Measurements from ENCODE around the gene DOCK4. TPM values are rescaled to one million over a fixed set of nuclear protein-coding genes. Genes with fewer than 3 reads are reported as not detected.
A peak's percentile ranks its signal among the peaks of the same experiment; 100 is the strongest.

DOCK4 gene
- total RNA-seq, 2 experiments from 2014 or later: 0.36 to 1.1 TPM

DNA sequence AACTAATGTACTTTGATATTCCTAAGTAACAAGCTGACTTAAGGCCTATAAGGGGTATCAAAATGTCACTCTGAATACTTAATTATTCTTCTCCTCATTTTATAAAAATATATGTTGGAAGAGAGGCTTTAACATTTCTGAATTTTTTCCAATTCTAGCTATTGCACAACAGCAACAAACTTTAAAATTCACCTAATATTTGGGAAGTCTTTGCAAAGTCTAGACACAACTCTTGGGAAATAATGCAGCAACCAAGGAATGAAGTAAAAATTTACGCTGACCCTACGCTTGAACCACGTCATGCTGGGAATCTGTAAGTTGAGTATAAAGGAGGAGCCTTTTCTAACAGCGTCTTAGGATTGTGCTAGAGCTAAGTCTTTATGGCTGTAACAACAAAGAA lies 400.0 kb downstream of the DOCK4 start:
- Mint-ChIP-seq H3K27ac (no peak overlapping the region), H3K4me1 (ENCODE audit: low read depth) (no peaks in the 10 kb centered on the region), H3K9me3 (peaks cover 4% of the 10 kb centered on the region), H3K27me3 (no peaks in the 10 kb centered on the region), H3K36me3 (no peaks in the 10 kb centered on the region), H3K4me3 (no peak overlapping the region)
- ChIA-PET CTCF (interaction anchor here (0.7 kb wide), 1 partner anchor 35 kb away, joined by 3 read pairs; no protein-coding TSS in a partner anchor), POLR2A (no interaction called here)
- intact Hi-C loops (cut with micrococcal nuclease): no loop called here
- DNase-seq: no peak

DNA sequence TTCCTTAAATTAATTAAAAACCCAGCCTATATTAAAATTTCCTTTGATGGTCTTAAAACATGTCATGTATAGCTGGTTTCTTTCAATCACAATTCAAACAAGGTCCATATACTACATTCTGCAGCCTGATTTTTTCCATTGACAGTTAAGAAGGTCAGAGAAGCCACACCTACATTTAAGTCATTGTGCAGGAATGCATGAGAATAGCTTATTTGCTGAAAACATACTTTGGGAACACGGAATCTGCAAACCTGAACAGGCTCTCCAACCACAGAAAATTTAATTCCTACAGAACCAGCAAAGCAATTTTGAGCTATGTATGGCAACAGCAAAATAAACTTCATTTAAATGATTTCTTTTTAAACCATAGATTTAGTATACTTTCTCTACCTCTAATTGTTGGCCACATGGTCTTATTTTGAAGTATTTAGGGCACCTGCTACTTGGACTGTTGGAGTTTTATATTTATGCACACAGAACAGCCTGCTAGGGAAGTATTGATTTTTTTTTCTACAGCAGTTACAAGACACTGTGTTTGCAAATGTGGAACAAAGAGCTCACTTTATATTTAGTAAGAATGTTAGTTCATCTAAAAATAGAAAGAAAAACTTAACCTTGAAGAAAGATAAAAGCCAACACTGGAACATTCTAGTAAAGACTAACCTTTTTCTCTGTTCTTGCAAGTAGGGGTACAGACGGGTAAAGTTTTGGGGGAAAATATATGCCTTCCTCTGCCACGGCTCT lies 403.0 kb downstream of the DOCK4 start:
- H3K27me3 Mint-ChIP-seq: no peaks in the 10 kb centered on the region
- peaks cover 4% of the 10 kb centered on the region for H3K36me3 Mint-ChIP-seq
- intact Hi-C loops (cut with micrococcal nuclease): no loop called here
- no peak for DNase-seq
- H3K4me1 Mint-ChIP-seq (ENCODE audit: low read depth): no peaks in the 10 kb centered on the region
- no peak overlapping the region for H3K4me3 Mint-ChIP-seq
- ChIA-PET CTCF (no interaction called here), POLR2A (no interaction called here)
- no peak overlapping the region for H3K27ac Mint-ChIP-seq
- peaks cover 26% of the 10 kb centered on the region for H3K9me3 Mint-ChIP-seq

DNA sequence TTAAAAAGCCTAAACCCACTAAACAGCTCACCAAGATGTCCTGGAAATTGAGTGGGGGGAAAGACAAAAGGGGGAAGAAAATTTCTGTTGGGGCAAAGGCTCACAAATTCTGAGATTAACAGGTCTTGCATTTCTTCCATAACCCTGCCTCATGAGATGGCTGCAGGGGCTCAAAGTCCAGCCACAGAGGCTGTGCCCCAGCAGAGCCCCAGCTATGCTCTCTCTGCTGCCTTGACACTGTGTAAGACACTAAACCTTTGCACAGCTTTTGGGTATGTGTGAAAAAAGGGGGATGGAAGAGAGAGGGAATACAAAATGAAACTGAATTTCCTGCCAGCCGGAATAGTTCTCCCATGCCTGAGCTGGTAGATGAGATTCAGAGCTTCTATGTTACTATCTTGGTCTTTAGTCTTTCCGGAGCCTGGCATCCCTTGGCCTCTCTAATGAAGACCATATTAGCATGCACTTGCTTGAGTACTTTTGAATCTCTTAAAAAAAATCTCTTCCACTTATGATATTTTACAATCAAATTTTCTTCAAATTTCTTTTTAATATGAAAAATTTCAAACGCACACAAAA lies 403.9 kb downstream of the DOCK4 start:
- ChIA-PET POLR2A (no interaction called here), CTCF (interaction anchor here (0.6 kb wide), 1 partner anchor 307 kb away, joined by 5 read pairs; no protein-coding TSS in a partner anchor)
- Mint-ChIP-seq H3K9me3 (peaks cover 34% of the 10 kb centered on the region), H3K4me3 (no peak overlapping the region), H3K36me3 (peaks cover 5% of the 10 kb centered on the region), H3K4me1 (ENCODE audit: low read depth) (no peaks in the 10 kb centered on the region), H3K27ac (no peak overlapping the region), H3K27me3 (no peaks in the 10 kb centered on the region)
- intact Hi-C loops (cut with micrococcal nuclease): no loop called here
- DNase-seq: no peak

DNA sequence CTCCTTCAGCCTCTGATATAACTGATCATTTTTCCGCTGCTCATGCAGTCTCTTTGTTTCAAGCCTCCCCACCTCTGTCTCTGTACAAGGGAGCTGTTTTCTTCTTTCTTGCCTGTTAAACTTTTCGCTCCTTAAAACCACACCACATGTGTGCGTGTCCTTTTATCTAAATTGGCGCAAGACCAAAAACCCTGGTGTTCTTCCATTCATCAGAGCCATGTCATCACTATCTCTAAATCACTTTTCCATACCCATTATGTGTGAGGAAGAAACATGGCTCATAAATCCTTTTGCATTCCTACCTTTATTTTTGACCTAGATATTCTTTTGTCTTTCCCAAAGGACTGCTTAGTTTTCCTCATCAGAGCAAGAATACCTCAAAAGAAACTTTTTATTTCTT lies 404.9 kb downstream of the DOCK4 start:
- intact Hi-C loops (cut with micrococcal nuclease): no loop called here
- H3K27ac Mint-ChIP-seq: no peak overlapping the region
- H3K9me3 Mint-ChIP-seq: peaks cover 44% of the 10 kb centered on the region
- H3K4me3 Mint-ChIP-seq: no peak overlapping the region
- DNase-seq: no peak
- H3K4me1 Mint-ChIP-seq (ENCODE audit: low read depth): no peaks in the 10 kb centered on the region
- H3K27me3 Mint-ChIP-seq: no peaks in the 10 kb centered on the region
- H3K36me3 Mint-ChIP-seq: peaks cover 9% of the 10 kb centered on the region
- ChIA-PET CTCF (no interaction called here), POLR2A (no interaction called here)

DNA sequence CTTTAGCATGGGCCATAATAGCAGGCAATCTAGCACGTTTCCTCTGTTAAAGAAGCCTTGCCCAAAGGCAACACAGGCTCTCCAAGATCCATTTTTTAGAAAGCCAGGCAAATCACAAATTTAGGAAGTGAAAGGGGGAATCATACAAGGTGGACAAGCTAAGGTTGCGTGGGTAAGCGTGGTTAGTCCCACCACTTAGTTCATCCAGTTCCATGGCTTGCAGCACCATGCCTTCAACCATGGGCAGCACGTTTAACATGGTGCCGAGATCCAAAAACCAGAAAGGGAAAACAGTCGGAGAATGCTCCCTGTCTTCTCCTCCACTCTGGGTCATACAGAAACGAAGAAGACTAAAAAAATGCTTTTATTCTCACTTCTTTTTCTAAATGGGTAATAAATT lies 409.5 kb downstream of the DOCK4 start:
- Mint-ChIP-seq H3K36me3 (peaks cover 12% of the 10 kb centered on the region), H3K4me1 (ENCODE audit: low read depth) (no peaks in the 10 kb centered on the region), H3K27me3 (no peaks in the 10 kb centered on the region), H3K4me3 (no peak overlapping the region), H3K27ac (no peak overlapping the region), H3K9me3 (peaks cover 77% of the 10 kb centered on the region)
- ChIA-PET CTCF (no interaction called here), POLR2A (no interaction called here)
- intact Hi-C loops (cut with micrococcal nuclease): no loop called here
- peak; percentile 21 for DNase-seq

DNA sequence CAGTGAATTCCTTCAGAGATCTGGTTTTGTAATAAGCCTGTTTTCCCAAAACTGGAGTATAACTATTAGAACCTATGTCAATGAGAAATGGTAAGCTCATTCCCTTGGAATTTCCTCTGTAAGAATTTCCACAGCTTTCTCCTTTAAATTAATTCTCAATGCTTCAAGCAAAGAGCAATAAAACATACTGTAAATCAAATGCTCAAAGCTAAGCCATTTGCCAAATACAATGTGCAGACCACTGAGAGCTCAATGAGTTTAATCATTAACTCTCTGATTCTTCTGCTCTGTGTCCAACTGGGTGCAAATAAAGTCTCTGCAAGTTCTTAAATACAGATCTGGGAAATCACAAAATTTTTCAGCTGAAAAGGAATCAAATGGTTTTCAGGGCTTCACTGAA lies 416.3 kb downstream of the DOCK4 start:
- CTCF ChIA-PET: no interaction called here
- no peaks in the 10 kb centered on the region for H3K4me1 Mint-ChIP-seq (ENCODE audit: low read depth)
- no peaks in the 10 kb centered on the region for H3K27me3 Mint-ChIP-seq
- no peak for DNase-seq
- no peak overlapping the region for H3K27ac Mint-ChIP-seq
- intact Hi-C loops (cut with micrococcal nuclease): no loop called here
- no peak overlapping the region for H3K4me3 Mint-ChIP-seq
- POLR2A ChIA-PET: no interaction called here
- H3K9me3 Mint-ChIP-seq: peaks cover 21% of the 10 kb centered on the region
- peaks cover 3% of the 10 kb centered on the region for H3K36me3 Mint-ChIP-seq

DNA sequence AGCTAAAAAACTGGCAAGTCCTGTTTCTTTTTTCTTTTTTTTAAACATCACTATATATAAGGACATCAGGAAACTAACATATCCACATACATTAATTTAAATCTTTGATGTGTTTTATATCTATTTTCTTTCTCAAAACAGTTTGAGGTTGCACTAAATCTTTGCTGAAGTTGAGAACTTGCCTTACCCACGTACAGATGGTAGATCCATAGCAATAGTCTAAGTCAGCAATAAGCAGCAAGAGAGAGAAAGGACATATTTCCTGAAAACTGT lies 417.2 kb downstream of the DOCK4 start:
- H3K27me3 Mint-ChIP-seq: no peaks in the 10 kb centered on the region
- H3K27ac Mint-ChIP-seq: no peak overlapping the region
- H3K9me3 Mint-ChIP-seq: peaks cover 12% of the 10 kb centered on the region
- POLR2A ChIA-PET: no interaction called here
- no peaks in the 10 kb centered on the region for H3K4me1 Mint-ChIP-seq (ENCODE audit: low read depth)
- H3K4me3 Mint-ChIP-seq: no peak overlapping the region
- intact Hi-C loops (cut with micrococcal nuclease): no loop called here
- no peaks in the 10 kb centered on the region for H3K36me3 Mint-ChIP-seq
- CTCF ChIA-PET: no interaction called here
- DNase-seq: no peak

DNA sequence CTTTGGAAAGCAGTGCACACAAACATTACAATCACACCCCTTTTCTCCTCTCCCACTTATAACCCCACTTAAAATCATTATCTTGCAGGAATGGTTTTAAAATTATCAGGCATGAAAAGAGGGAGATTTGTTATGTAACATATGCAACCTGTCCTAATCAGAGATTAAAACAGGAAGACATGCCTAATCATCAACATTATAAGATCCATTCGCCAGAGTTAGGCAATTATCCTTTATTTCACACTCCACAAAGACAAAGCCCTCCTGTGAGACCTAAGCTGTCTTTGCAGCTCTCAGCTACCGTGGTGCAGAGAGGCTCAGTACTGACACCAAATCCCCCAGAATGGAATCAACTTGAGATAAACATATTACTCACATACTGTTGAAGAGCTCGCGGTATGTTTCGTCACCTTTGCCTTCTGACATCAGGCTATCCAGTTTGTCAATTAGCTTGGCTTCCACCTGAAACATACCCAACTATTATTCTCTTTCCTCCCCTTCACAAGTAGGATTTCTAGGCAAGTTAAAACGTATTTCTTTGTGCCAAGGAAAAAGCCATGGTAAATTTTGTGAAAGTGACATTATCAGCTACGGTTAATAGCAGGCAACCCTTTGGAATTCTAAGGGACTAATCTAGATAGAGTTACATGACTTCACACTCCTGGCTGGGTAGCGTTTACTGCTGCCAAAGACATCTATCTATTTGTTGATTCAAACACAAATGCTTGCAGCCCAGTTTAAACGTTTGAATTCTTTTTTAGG lies 417.7 kb downstream of the DOCK4 start:
- H3K27ac Mint-ChIP-seq: no peak overlapping the region
- ChIA-PET POLR2A (interaction anchor here (0.6 kb wide), 1 partner anchor 135 kb away, joined by 3 read pairs; no protein-coding TSS in a partner anchor), CTCF (no interaction called here)
- no peaks in the 10 kb centered on the region for H3K4me1 Mint-ChIP-seq (ENCODE audit: low read depth)
- intact Hi-C loops (cut with micrococcal nuclease): no loop called here
- H3K36me3 Mint-ChIP-seq: no peaks in the 10 kb centered on the region
- DNase-seq: no peak
- H3K27me3 Mint-ChIP-seq: peaks cover 2% of the 10 kb centered on the region
- no peak overlapping the region for H3K4me3 Mint-ChIP-seq
- peaks cover 9% of the 10 kb centered on the region for H3K9me3 Mint-ChIP-seq

DNA sequence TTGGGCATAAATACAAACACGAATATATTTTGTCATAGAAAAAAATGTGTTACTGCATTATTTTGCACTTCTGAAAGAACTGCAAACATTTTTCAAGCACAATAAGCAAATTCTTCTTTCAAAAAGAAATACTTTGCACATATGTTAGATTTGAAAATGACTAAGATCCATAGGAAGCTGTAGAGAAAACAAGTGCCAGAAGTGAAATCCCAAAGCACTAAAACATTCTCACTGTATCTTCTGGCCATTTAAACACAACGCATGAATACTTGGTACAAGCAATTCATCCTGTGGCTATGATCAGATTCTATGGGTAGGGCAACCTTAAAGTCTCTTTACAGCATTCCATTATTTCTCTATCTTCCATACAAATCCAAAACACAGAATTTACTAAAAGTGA lies 418.5 kb downstream of the DOCK4 start:
- H3K27ac Mint-ChIP-seq: no peak overlapping the region
- intact Hi-C loops (cut with micrococcal nuclease): no loop called here
- no peaks in the 10 kb centered on the region for H3K4me1 Mint-ChIP-seq (ENCODE audit: low read depth)
- DNase-seq: no peak
- POLR2A ChIA-PET: interaction anchor here (0.6 kb wide), 1 partner anchor 134 kb away, joined by 3 read pairs; no protein-coding TSS in a partner anchor
- H3K36me3 Mint-ChIP-seq: no peaks in the 10 kb centered on the region
- H3K27me3 Mint-ChIP-seq: peaks cover 2% of the 10 kb centered on the region
- peaks cover 3% of the 10 kb centered on the region for H3K9me3 Mint-ChIP-seq
- CTCF ChIA-PET: no interaction called here
- no peak overlapping the region for H3K4me3 Mint-ChIP-seq

DNA sequence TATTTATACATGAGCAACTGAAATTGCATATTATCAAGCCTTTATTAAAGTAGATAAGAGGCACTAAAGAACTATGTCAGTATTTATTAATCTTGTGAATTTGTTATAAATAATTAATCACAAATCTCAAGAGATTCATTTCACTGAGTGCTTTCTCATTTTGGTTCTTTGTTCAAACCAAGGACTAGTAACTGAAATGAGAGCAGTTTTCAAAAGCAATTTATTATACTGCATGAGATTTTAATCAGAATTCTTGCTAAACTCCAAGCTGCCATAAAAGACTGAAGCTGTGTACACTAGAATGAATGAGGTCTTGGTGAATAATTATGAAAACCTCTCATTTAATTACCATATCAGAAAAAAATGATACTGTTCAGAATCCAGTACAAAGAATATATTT lies 419.1 kb downstream of the DOCK4 start:
- H3K9me3 Mint-ChIP-seq: no peaks in the 10 kb centered on the region
- peaks cover 2% of the 10 kb centered on the region for H3K27me3 Mint-ChIP-seq
- no peaks in the 10 kb centered on the region for H3K4me1 Mint-ChIP-seq (ENCODE audit: low read depth)
- intact Hi-C loops (cut with micrococcal nuclease): no loop called here
- DNase-seq: no peak
- no peak overlapping the region for H3K27ac Mint-ChIP-seq
- POLR2A ChIA-PET: no interaction called here
- no peak overlapping the region for H3K4me3 Mint-ChIP-seq
- CTCF ChIA-PET: no interaction called here
- no peaks in the 10 kb centered on the region for H3K36me3 Mint-ChIP-seq

DNA sequence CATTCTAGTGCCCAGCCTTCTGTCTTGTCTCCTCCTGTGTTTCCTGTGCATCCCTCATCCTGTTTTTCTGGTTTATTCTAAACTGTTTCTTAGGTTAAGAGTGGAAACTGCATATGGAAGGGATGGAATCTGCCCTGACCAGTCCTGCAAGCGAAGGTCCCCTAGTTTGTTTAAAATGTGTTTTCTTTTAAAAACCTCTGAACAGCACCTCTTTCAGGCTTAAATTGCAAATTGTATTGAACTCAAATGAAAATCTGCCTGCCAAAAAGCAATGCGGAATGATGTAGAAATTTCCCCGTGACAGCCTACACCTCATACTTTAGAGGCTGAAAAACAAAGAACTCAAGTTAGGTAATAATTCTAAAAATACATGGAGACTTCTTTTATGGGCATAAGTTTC lies 421.1 kb downstream of the DOCK4 start:
- H3K9me3 Mint-ChIP-seq: no peaks in the 10 kb centered on the region
- POLR2A ChIA-PET: no interaction called here
- H3K4me1 Mint-ChIP-seq (ENCODE audit: low read depth): no peaks in the 10 kb centered on the region
- no peak for DNase-seq
- no peak overlapping the region for H3K27ac Mint-ChIP-seq
- CTCF ChIA-PET: no interaction called here
- intact Hi-C loops (cut with micrococcal nuclease): no loop called here
- H3K36me3 Mint-ChIP-seq: no peaks in the 10 kb centered on the region
- H3K4me3 Mint-ChIP-seq: no peak overlapping the region
- H3K27me3 Mint-ChIP-seq: peaks cover 9% of the 10 kb centered on the region

DNA sequence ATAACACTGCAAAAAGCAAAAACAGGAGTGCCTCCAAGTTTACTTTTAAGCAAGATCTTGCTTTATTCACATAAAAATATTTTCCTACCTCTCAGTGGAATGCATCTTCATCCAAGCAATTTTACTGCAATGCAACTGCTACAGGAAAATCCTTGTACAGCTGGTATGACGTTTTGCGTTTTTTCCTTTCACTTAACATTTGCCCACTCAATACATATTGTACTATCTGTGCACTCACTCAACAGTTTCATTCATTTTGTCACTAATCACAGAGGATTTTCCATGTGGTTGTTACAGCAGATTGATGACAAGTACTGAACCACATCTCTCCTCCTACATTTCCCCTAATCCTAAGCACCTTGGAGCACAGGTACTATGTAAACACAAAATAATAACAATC lies 421.9 kb downstream of the DOCK4 start:
- intact Hi-C loops (cut with micrococcal nuclease): no loop called here
- no peak for DNase-seq
- ChIA-PET POLR2A (no interaction called here), CTCF (no interaction called here)
- Mint-ChIP-seq H3K36me3 (no peaks in the 10 kb centered on the region), H3K4me1 (ENCODE audit: low read depth) (no peaks in the 10 kb centered on the region), H3K9me3 (no peaks in the 10 kb centered on the region), H3K27ac (no peak overlapping the region), H3K4me3 (no peak overlapping the region), H3K27me3 (peaks cover 9% of the 10 kb centered on the region)

DNA sequence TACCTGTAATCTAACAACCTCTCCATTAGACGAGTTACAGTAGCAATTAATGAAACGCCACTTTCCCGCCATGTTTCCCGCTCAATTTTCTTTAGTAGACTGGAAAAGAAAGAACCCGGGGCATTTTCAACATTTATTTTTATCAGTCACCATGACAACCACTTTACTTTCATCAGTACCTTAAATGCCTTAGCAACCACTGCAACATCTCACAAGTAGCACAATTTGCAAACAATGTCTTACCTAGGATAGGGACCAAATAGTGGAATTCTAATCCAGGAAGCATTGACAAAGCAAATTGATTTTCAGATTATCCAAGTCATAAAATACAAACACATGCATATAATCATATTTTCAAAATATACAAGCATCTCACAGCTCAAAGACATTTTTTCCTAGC lies 422.3 kb downstream of the DOCK4 start:
- no peaks in the 10 kb centered on the region for H3K4me1 Mint-ChIP-seq (ENCODE audit: low read depth)
- H3K9me3 Mint-ChIP-seq: no peaks in the 10 kb centered on the region
- ChIA-PET CTCF (no interaction called here), POLR2A (no interaction called here)
- DNase-seq: no peak
- H3K36me3 Mint-ChIP-seq: no peaks in the 10 kb centered on the region
- intact Hi-C loops (cut with micrococcal nuclease): no loop called here
- no peak overlapping the region for H3K4me3 Mint-ChIP-seq
- no peak overlapping the region for H3K27ac Mint-ChIP-seq
- peaks cover 9% of the 10 kb centered on the region for H3K27me3 Mint-ChIP-seq

Measured in activated CD4-positive, alpha-beta memory T cell treated with anti-CD3 and anti-CD28 coated beads for 36 hours (primary cell).